ENCODE results near the gene ASPRV1.

Gene ASPRV1

GRCh38 chr2:69997015-69997830, 35.8 kb upstream of the ASPRV1 start:
- in situ Hi-C loops (cut with MboI; ENCODE audit: low pct_unique_long_range_greater_than_20kb, low sequenced_read_pairs, unreplicated experiment), result no loop called here
- DNase-seq (ENCODE audit: low spot score), result no peak
- no peak for TF ChIP-seq CTCF (IDR thresholded peaks at IDR 0.05; ENCODE audit: extremely low read depth, insufficient read depth, missing control alignments)

DNA sequence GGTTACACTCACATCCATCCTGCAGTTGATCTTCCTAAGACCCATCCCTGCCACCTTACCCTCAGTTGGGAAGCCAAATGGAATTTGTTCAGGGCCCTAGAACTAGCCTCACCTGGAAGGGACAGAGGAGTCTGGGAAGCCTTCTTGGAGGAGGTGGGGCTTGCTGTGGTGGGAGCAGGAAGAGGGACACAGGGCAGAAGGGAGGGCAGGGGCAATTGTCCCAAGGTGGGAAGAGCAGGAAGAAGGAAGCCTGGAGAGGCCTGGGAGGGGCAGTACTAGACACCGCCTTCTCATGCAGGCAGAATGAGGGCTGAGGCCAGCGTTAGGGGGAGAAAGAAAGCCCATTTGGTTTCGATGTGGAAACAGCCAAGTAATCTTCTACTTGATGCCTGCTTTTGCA, 34.1 kb upstream of the ASPRV1 start:
- no peak for DNase-seq (ENCODE audit: low spot score)
- TF ChIP-seq CTCF (IDR thresholded peaks at IDR 0.05; ENCODE audit: extremely low read depth, insufficient read depth, missing control alignments), result no peak
- in situ Hi-C loops (cut with MboI; ENCODE audit: low pct_unique_long_range_greater_than_20kb, low sequenced_read_pairs, unreplicated experiment), result no loop called here

GRCh38 chr2:69994166-69994565, 32.7 kb upstream of the ASPRV1 start:
- DNase-seq (ENCODE audit: low spot score), result no peak
- TF ChIP-seq CTCF (IDR thresholded peaks at IDR 0.05; ENCODE audit: extremely low read depth, insufficient read depth, missing control alignments), result no peak
- in situ Hi-C loops (cut with MboI; ENCODE audit: low pct_unique_long_range_greater_than_20kb, low sequenced_read_pairs, unreplicated experiment), result no loop called here

- in situ Hi-C loops (cut with MboI; ENCODE audit: low pct_unique_long_range_greater_than_20kb, low sequenced_read_pairs, unreplicated experiment), result no loop called here
- no peak for DNase-seq (ENCODE audit: low spot score)
- TF ChIP-seq CTCF (IDR thresholded peaks at IDR 0.05; ENCODE audit: extremely low read depth, insufficient read depth, missing control alignments), result no peak
Observed at GRCh38 chr2:69993708-69994107, 32.3 kb upstream of the ASPRV1 start.

GRCh38 chr2:69993048-69993565, 31.7 kb upstream of the ASPRV1 start:
- TF ChIP-seq CTCF (IDR thresholded peaks at IDR 0.05; ENCODE audit: extremely low read depth, insufficient read depth, missing control alignments), result no peak
- no peak for DNase-seq (ENCODE audit: low spot score)
- in situ Hi-C loops (cut with MboI; ENCODE audit: low pct_unique_long_range_greater_than_20kb, low sequenced_read_pairs, unreplicated experiment), result no loop called here

GRCh38 chr2:69992310-69993047, 31.0 kb upstream of the ASPRV1 start:
- no peak for DNase-seq (ENCODE audit: low spot score)
- TF ChIP-seq CTCF (IDR thresholded peaks at IDR 0.05; ENCODE audit: extremely low read depth, insufficient read depth, missing control alignments), result no peak
- in situ Hi-C loops (cut with MboI; ENCODE audit: low pct_unique_long_range_greater_than_20kb, low sequenced_read_pairs, unreplicated experiment), result no loop called here
